ENCODE measurements around the gene NUP214. TPM values are rescaled to one million over a fixed set of nuclear protein-coding genes. Genes with fewer than 3 reads are reported as not detected.

The NUP214 gene
- total RNA-seq, 1 experiment from 2014 or later: 35.5 TPM

GRCh38 chr9:131187957-131188356 lies 62.6 kb downstream of the NUP214 start:
- peaks cover 30 to 32% of the 10 kb centered on the region in 2 experiments; a peak in 3 of 4 replicates for H3K36me3 ChIP-seq (ENCODE audit: control insufficient read depth in 1 of 2, insufficient read depth in 2 of 2, low read length in 2 of 2)
- no peak overlapping the region for H3K9ac ChIP-seq (ENCODE audit: low read length)
- H3K27me3 ChIP-seq (ENCODE audit: insufficient read depth, low read length): no peaks in the 10 kb centered on the region
- BruUV-seq (replicated peaks): no TSS peak
- DNase-seq (ENCODE audit: low read depth, low spot score) (no peak), ATAC-seq (no peak)
- H3K9me3 ChIP-seq (ENCODE audit: control insufficient read depth in 1 of 2, insufficient read depth in 1 of 2, low read depth in 1 of 2, low read length in 2 of 2): no peaks in the 10 kb centered on the region
- RAD21 ChIA-PET (ENCODE audit: low non-redundant PET in 1 of 2, low total read pairs in 2 of 2, uncharacterized antibody in 2 of 2, unreplicated experiment in 2 of 2): no interaction called here
- H3K4me2 ChIP-seq (ENCODE audit: low read length): no peak overlapping the region
- H3K4me3 ChIP-seq (replicated peaks in 1 of 2; ENCODE audit: low read depth in 1 of 2, low read length in 2 of 2): no peak overlapping the region
- intact Hi-C loops (cut with micrococcal nuclease): no loop called here
- H4K20me1 ChIP-seq (ENCODE audit: insufficient read depth): no peaks in the 10 kb centered on the region; the same call in 1 of the 2 replicates
- CTCF ChIA-PET: no interaction called here
- no peaks in the 10 kb centered on the region for H3K9me2 ChIP-seq (ENCODE audit: insufficient read depth)
- H3K79me2 ChIP-seq (ENCODE audit: insufficient read depth, low read length): peaks cover 5% of the 10 kb centered on the region
- H2AFZ ChIP-seq (ENCODE audit: low read depth, low read length, poor library complexity, severe bottlenecking): no peak overlapping the region
- no peak for TF ChIP-seq ZNF274 (IDR thresholded peaks at IDR 0.05; ENCODE audit: low read depth, low read length)
- no peak for TF ChIP-seq REST (IDR thresholded peaks at IDR 0.05; ENCODE audit: low read depth)
- no peak for TF ChIP-seq ELF1 (IDR thresholded peaks at IDR 0.05; ENCODE audit: borderline replicate concordance, low read depth)
- TF ChIP-seq, protein P1, sequence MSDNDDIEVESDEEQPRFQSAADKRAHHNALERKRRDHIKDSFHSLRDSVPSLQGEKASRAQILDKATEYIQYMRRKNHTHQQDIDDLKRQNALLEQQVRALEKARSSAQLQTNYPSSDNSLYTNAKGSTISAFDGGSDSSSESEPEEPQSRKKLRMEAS (IDR thresholded peaks at IDR 0.05): no peak
- TF ChIP-seq FOSL1 (IDR thresholded peaks at IDR 0.05; ENCODE audit: low read depth): no peak
- TF ChIP-seq SP1 (IDR thresholded peaks at IDR 0.05; ENCODE audit: low read depth): no peak
- TF ChIP-seq SRF (IDR thresholded peaks at IDR 0.05; ENCODE audit: low read depth): no peak
- TF ChIP-seq SIN3A (IDR thresholded peaks at IDR 0.05; ENCODE audit: low read depth): no peak
- TF ChIP-seq, protein P2, sequence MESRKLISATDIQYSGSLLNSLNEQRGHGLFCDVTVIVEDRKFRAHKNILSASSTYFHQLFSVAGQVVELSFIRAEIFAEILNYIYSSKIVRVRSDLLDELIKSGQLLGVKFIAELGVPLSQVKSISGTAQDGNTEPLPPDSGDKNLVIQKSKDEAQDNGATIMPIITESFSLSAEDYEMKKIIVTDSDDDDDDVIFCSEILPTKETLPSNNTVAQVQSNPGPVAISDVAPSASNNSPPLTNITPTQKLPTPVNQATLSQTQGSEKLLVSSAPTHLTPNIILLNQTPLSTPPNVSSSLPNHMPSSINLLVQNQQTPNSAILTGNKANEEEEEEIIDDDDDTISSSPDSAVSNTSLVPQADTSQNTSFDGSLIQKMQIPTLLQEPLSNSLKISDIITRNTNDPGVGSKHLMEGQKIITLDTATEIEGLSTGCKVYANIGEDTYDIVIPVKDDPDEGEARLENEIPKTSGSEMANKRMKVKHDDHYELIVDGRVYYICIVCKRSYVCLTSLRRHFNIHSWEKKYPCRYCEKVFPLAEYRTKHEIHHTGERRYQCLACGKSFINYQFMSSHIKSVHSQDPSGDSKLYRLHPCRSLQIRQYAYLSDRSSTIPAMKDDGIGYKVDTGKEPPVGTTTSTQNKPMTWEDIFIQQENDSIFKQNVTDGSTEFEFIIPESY (IDR thresholded peaks at IDR 0.05; ENCODE audit: extremely low read depth, insufficient replicate concordance, low read length): no peak
- TF ChIP-seq EZH2 (IDR thresholded peaks at IDR 0.05): no peak
- no peak for TF ChIP-seq ZFX (IDR thresholded peaks at IDR 0.05)
- no peak for TF ChIP-seq YY1 (IDR thresholded peaks at IDR 0.05; ENCODE audit: extremely low read depth, insufficient replicate concordance, low read depth, low read length)
- no peak for TF ChIP-seq CEBPB (IDR thresholded peaks at IDR 0.05; ENCODE audit: low read depth)
- no peaks in the 10 kb centered on the region for H3K4me1 ChIP-seq (ENCODE audit: control insufficient read depth in 1 of 2, insufficient read depth in 2 of 2, low read length in 2 of 2)
- no peak overlapping the region for H3K27ac ChIP-seq (ENCODE audit: low read depth, low read length)
- POLR2A ChIA-PET: no interaction called here
